GM23338 (cell line): ENCODE measurements around the gene OR5D16.

Experiments used
- CREB1 ChIP-seq: fragments of 250-450 bp; sonication (Bioruptor Pico); IDR thresholded peaks from 2 replicates; pipeline ENCODE4 v1.5.0; 2020; ENCODE audit warnings: low read depth, mild to moderate bottlenecking, moderate library complexity
- CTCF ChIP-seq, 2 experiments: fragments of 200-600 bp in 1 of 2; sonication (generic) in 1 of 2; conservative IDR thresholded peaks; 2 replicates each; pipeline versions ENCODE4 v1.5.1 to v1.6.1; 2016 to 2017; ENCODE audit warnings: antibody characterized with exemption in 2 of 2, low read depth in 2 of 2, mild to moderate bottlenecking in 2 of 2, moderate library complexity in 1 of 2
- ETS1 ChIP-seq: IDR thresholded peaks from 2 replicates; pipeline ENCODE4 v1.6.1; 2016; ENCODE audit warnings: antibody characterized with exemption
- EZH2 ChIP-seq: fragments of 200-600 bp; sonication (generic); IDR thresholded peaks from one replicate; pipeline ENCODE4 v1.8.0; 2017; ENCODE audit warnings: antibody characterized with exemption, mild to moderate bottlenecking, low read depth; ENCODE audit not compliant: unreplicated experiment
- EZH2phosphoT487 ChIP-seq: fragments of 200-600 bp; sonication (generic); IDR thresholded peaks from one replicate; pipeline ENCODE4 v1.8.1; 2018; ENCODE audit warnings: antibody characterized with exemption; ENCODE audit not compliant: unreplicated experiment
- JUNB ChIP-seq: IDR thresholded peaks from one replicate; pipeline ENCODE4 v1.6.1; 2016; ENCODE audit warnings: antibody characterized with exemption; ENCODE audit not compliant: unreplicated experiment
- POLR2AphosphoS5 ChIP-seq: IDR thresholded peaks from 2 replicates; pipeline ENCODE4 v1.6.1; 2016; ENCODE audit warnings: antibody characterized with exemption, low read depth
- REST ChIP-seq: IDR thresholded peaks from one replicate; pipeline ENCODE4 v1.6.1; 2018; ENCODE audit warnings: antibody characterized with exemption; ENCODE audit not compliant: unreplicated experiment
- STAT1 ChIP-seq: IDR thresholded peaks from one replicate; pipeline ENCODE4 v1.6.1; 2016; ENCODE audit warnings: antibody characterized with exemption; ENCODE audit not compliant: unreplicated experiment
- ZNF114 ChIP-seq: fragments of 250-450 bp; sonication (Bioruptor Pico); IDR thresholded peaks from 2 replicates; pipeline ENCODE4 v1.5.0; 2020; ENCODE audit warnings: mild to moderate bottlenecking, moderate library complexity
- ZNF331 ChIP-seq: fragments of 250-450 bp; sonication (Bioruptor Pico); IDR thresholded peaks from 2 replicates; pipeline ENCODE4 v1.5.0; 2020; ENCODE audit warnings: low read depth, mild to moderate bottlenecking, moderate library complexity
- ZNF462 ChIP-seq: fragments of 250-450 bp; sonication (Bioruptor Pico); IDR thresholded peaks from 2 replicates; pipeline ENCODE4 v1.5.0; 2020; ENCODE audit warnings: mild to moderate bottlenecking, moderate library complexity

- TF ChIP-seq EZH2 (no peak), CTCF (conservative IDR thresholded peaks at IDR 0.05; ENCODE audit: low read depth in 2 of 2) (no peak), POLR2AphosphoS5 (no peak), ZNF462 (CRISPR knock-in tag) (no peak), EZH2phosphoT487 (no peak), REST (no peak), ETS1 (no peak), JUNB (no peak), STAT1 (no peak), CREB1 (no peak), ZNF114 (CRISPR knock-in tag) (no peak), ZNF331 (CRISPR knock-in tag) (no peak)
Observed at GRCh38 chr11:55793321-55793720, 45.2 kb upstream of the OR5D16 start.
